ENCODE measurements around the gene RTF1.

The RTF1 gene

GRCh38 chr15:41483519-41483918 lies 66.6 kb downstream of the RTF1 start:
- DNase-seq (ENCODE audit: insufficient read length, low spot score), result no peak
- FAIRE-seq, result no peak
- no peak for TF ChIP-seq POLR2A (IDR thresholded peaks at IDR 0.05; ENCODE audit: low read depth, low read length)
- TF ChIP-seq PAX5 (IDR thresholded peaks at IDR 0.05; ENCODE audit: insufficient read depth, low read length, severe bottlenecking), result no peak
- no peak for TF ChIP-seq TAF1 (IDR thresholded peaks at IDR 0.05; ENCODE audit: low read depth, low read length)
- TF ChIP-seq SPI1 (IDR thresholded peaks at IDR 0.05; ENCODE audit: low read depth, low read length), result no peak
- no peak for TF ChIP-seq POU2F2 (IDR thresholded peaks at IDR 0.05; ENCODE audit: low read depth, low read length)
- TF ChIP-seq POLR2AphosphoS5 (IDR thresholded peaks at IDR 0.05; ENCODE audit: low read depth, low read length), result no peak

GRCh38 chr15:41484937-41485625 lies 68.2 kb downstream of the RTF1 start:
- no peak for FAIRE-seq
- no peak for TF ChIP-seq PAX5 (IDR thresholded peaks at IDR 0.05; ENCODE audit: insufficient read depth, low read length, severe bottlenecking)
- TF ChIP-seq POLR2A (IDR thresholded peaks at IDR 0.05; ENCODE audit: low read depth, low read length), result no peak
- no peak for TF ChIP-seq POU2F2 (IDR thresholded peaks at IDR 0.05; ENCODE audit: low read depth, low read length)
- TF ChIP-seq POLR2AphosphoS5 (IDR thresholded peaks at IDR 0.05; ENCODE audit: low read depth, low read length), result no peak
- no peak for TF ChIP-seq TAF1 (IDR thresholded peaks at IDR 0.05; ENCODE audit: low read depth, low read length)
- TF ChIP-seq SPI1 (IDR thresholded peaks at IDR 0.05; ENCODE audit: low read depth, low read length), result no peak
- DNase-seq (ENCODE audit: insufficient read length, low spot score), result no peak

- DNase-seq (ENCODE audit: insufficient read length, low spot score) (no peak), FAIRE-seq (no peak)
- TF ChIP-seq POLR2A (IDR thresholded peaks at IDR 0.05; ENCODE audit: low read depth, low read length), result no peak
- no peak for TF ChIP-seq SPI1 (IDR thresholded peaks at IDR 0.05; ENCODE audit: low read depth, low read length)
- TF ChIP-seq PAX5 (IDR thresholded peaks at IDR 0.05; ENCODE audit: insufficient read depth, low read length, severe bottlenecking), result no peak
- no peak for TF ChIP-seq TAF1 (IDR thresholded peaks at IDR 0.05; ENCODE audit: low read depth, low read length)
Measured at GRCh38 chr15:41486286-41486685, 69.4 kb downstream of the RTF1 start.

GRCh38 chr15:41487381-41487780 lies 70.5 kb downstream of the RTF1 start:
- TF ChIP-seq POLR2A (IDR thresholded peaks at IDR 0.05; ENCODE audit: low read depth, low read length) (no peak), SPI1 (IDR thresholded peaks at IDR 0.05; ENCODE audit: low read depth, low read length) (no peak), PAX5 (IDR thresholded peaks at IDR 0.05; ENCODE audit: insufficient read depth, low read length, severe bottlenecking) (no peak), POU2F2 (IDR thresholded peaks at IDR 0.05; ENCODE audit: low read depth, low read length) (no peak), POLR2AphosphoS5 (IDR thresholded peaks at IDR 0.05; ENCODE audit: low read depth, low read length) (no peak), TAF1 (IDR thresholded peaks at IDR 0.05; ENCODE audit: low read depth, low read length) (no peak)
- DNase-seq (ENCODE audit: insufficient read length, low spot score), result no peak
- FAIRE-seq, result no peak

GRCh38 chr15:41487802-41488201 lies 70.9 kb downstream of the RTF1 start:
- DNase-seq (ENCODE audit: insufficient read length, low spot score) (no peak), FAIRE-seq (peak; percentile 85)
- TF ChIP-seq PAX5 (IDR thresholded peaks at IDR 0.05; ENCODE audit: insufficient read depth, low read length, severe bottlenecking) (no peak), TAF1 (IDR thresholded peaks at IDR 0.05; ENCODE audit: low read depth, low read length) (no peak), POLR2AphosphoS5 (IDR thresholded peaks at IDR 0.05; ENCODE audit: low read depth, low read length) (no peak)

- FAIRE-seq, result no peak
- TF ChIP-seq PAX5 (IDR thresholded peaks at IDR 0.05; ENCODE audit: insufficient read depth, low read length, severe bottlenecking) (no peak), TAF1 (IDR thresholded peaks at IDR 0.05; ENCODE audit: low read depth, low read length) (no peak), POU2F2 (IDR thresholded peaks at IDR 0.05; ENCODE audit: low read depth, low read length) (no peak), SPI1 (IDR thresholded peaks at IDR 0.05; ENCODE audit: low read depth, low read length) (no peak), POLR2A (IDR thresholded peaks at IDR 0.05; ENCODE audit: low read depth, low read length) (no peak), POLR2AphosphoS5 (IDR thresholded peaks at IDR 0.05; ENCODE audit: low read depth, low read length) (no peak)
- no peak for DNase-seq (ENCODE audit: insufficient read length, low spot score)
Measured at GRCh38 chr15:41489641-41490040, 72.7 kb downstream of the RTF1 start.

GRCh38 chr15:41490355-41490754 lies 73.5 kb downstream of the RTF1 start:
- no peak for DNase-seq (ENCODE audit: insufficient read length, low spot score)
- no peak for TF ChIP-seq TAF1 (IDR thresholded peaks at IDR 0.05; ENCODE audit: low read depth, low read length)
- FAIRE-seq, result peak; percentile 51

- TF ChIP-seq TAF1 (IDR thresholded peaks at IDR 0.05; ENCODE audit: low read depth, low read length) (no peak), POLR2AphosphoS5 (IDR thresholded peaks at IDR 0.05; ENCODE audit: low read depth, low read length) (no peak), PAX5 (IDR thresholded peaks at IDR 0.05; ENCODE audit: insufficient read depth, low read length, severe bottlenecking) (no peak)
- DNase-seq (ENCODE audit: insufficient read length, low spot score) (no peak), FAIRE-seq (no peak)
Measured at GRCh38 chr15:41491889-41492288, 75.0 kb downstream of the RTF1 start.

GRCh38 chr15:41492597-41493204 lies 75.8 kb downstream of the RTF1 start:
- no peak for FAIRE-seq
- DNase-seq (ENCODE audit: insufficient read length, low spot score), result no peak
- TF ChIP-seq POLR2AphosphoS5 (IDR thresholded peaks at IDR 0.05; ENCODE audit: low read depth, low read length) (no peak), SPI1 (IDR thresholded peaks at IDR 0.05; ENCODE audit: low read depth, low read length) (no peak), POU2F2 (IDR thresholded peaks at IDR 0.05; ENCODE audit: low read depth, low read length) (no peak), TAF1 (IDR thresholded peaks at IDR 0.05; ENCODE audit: low read depth, low read length) (no peak), PAX5 (IDR thresholded peaks at IDR 0.05; ENCODE audit: insufficient read depth, low read length, severe bottlenecking) (no peak), POLR2A (IDR thresholded peaks at IDR 0.05; ENCODE audit: low read depth, low read length) (no peak)

- FAIRE-seq (peak; percentile 35), DNase-seq (ENCODE audit: insufficient read length, low spot score) (peak; percentile 89)
- TF ChIP-seq TAF1 (IDR thresholded peaks at IDR 0.05; ENCODE audit: low read depth, low read length) (0 out of 2 replicates have a peak, but pooled peaks have one; percentile 32), PAX5 (IDR thresholded peaks at IDR 0.05; ENCODE audit: insufficient read depth, low read length, severe bottlenecking) (no peak)
Measured at GRCh38 chr15:41493205-41493901, 76.5 kb downstream of the RTF1 start, which contains the start of gene ITPKA. Gene ITPKA (plus strand): TSS chr15:41493874. CDS start chr15:41493928, 54 bp downstream.
